H1 (cell line): Measurements from ENCODE around the gene ZNF3. TPM values are rescaled to one million over a fixed set of nuclear protein-coding genes. Genes with fewer than 3 reads are reported as not detected.

ENCODE experiments used
- CTCF ChIA-PET: fragments of 300-600 bp; sonication (Branson Sonifier 250); formaldehyde crosslinking; loops from one replicate; lab custom pipeline; 2021; ENCODE audit not compliant: partially characterized antibody; lab: Charles Lee
- POLR2A ChIA-PET: fragments of 300-600 bp; sonication (Branson Sonifier 250); formaldehyde crosslinking; loops from one replicate; lab custom pipeline; 2021; ENCODE audit warnings: inconsistent platforms; ENCODE audit not compliant: partially characterized antibody; lab: Charles Lee
- DNase-seq, 2 experiments: peaks; one replicate each; pipeline versions ENCODE4 v3.0.0 to v3.0.0-alpha.2; 2010 to 2022; ENCODE audit warnings: low spot score in 2 of 2, low read depth in 1 of 2, mixed read lengths in 1 of 2
- FAIRE-seq: peaks from 2 replicates; lab custom pipeline; 2011; peaks lifted over from hg19 to GRCh38; lab: Jason Lieb, UNC
- H2AFZ ChIP-seq: 2 replicates; pipeline ENCODE4 v1.8.1; 2012; ENCODE audit warnings: low read length, inconsistent platforms
- H2AK5ac ChIP-seq: 2 replicates; pipeline ENCODE4 v1.6.1; 2013; ENCODE audit warnings: low read depth, low read length
- H2BK120ac ChIP-seq: replicated peaks from 2 replicates; pipeline ENCODE3; 2013; ENCODE audit warnings: low read depth, low read length, inconsistent platforms
- H2BK12ac ChIP-seq: 2 replicates; pipeline ENCODE4 v1.6.1; 2013; ENCODE audit warnings: low read depth, low read length
- H2BK15ac ChIP-seq: 2 replicates; pipeline ENCODE4 v1.6.1; 2013; ENCODE audit warnings: low read length
- H2BK20ac ChIP-seq: 2 replicates; pipeline ENCODE4 v1.6.1; 2013; ENCODE audit warnings: low read length
- H2BK5ac ChIP-seq: 2 replicates; pipeline ENCODE4 v1.6.1; 2013; ENCODE audit warnings: low read depth, low read length
- H3K14ac ChIP-seq: 2 replicates; pipeline ENCODE4 v1.6.1; 2013; ENCODE audit warnings: inconsistent platforms; ENCODE audit not compliant: insufficient read length
- H3K18ac ChIP-seq: 2 replicates; pipeline ENCODE4 v1.6.1; 2013; ENCODE audit warnings: low read length; ENCODE audit errors: extremely low read depth
- H3K23ac ChIP-seq: 2 replicates; pipeline ENCODE4 v1.6.1; 2013; ENCODE audit warnings: inconsistent platforms; ENCODE audit not compliant: insufficient read length
- H3K23me2 ChIP-seq: 2 replicates; pipeline ENCODE4 v1.6.1; 2013; ENCODE audit warnings: low read depth, low read length
- H3K27ac ChIP-seq: 2 replicates; pipeline ENCODE4 v1.6.1; 2011; ENCODE audit warnings: low read depth, low read length, inconsistent platforms
- H3K27me3 ChIP-seq, 4 experiments: replicated peaks in 1 of 4; 1 replicate in 1 of 4; 2 replicates in 3 of 4; pipeline versions ENCODE4 v1.6.1 to v1.8.1; 2011 to 2013; ENCODE audit warnings: low read length in 3 of 4, mild to moderate bottlenecking in 3 of 4, inconsistent platforms in 2 of 4, mixed read lengths in 2 of 4, moderate library complexity in 1 of 4; ENCODE audit not compliant: control insufficient read depth in 3 of 4, insufficient read depth in 3 of 4; ENCODE audit errors: extremely low read depth in 1 of 4
- H3K36me3 ChIP-seq, 4 experiments: 2 replicates each; pipeline versions ENCODE4 v1.6.1 to v1.8.1; 2011 to 2013; ENCODE audit warnings: mild to moderate bottlenecking in 4 of 4, low read length in 3 of 4, moderate library complexity in 2 of 4, control low read depth in 1 of 4, inconsistent platforms in 1 of 4; ENCODE audit not compliant: insufficient read depth in 4 of 4, control insufficient read depth in 2 of 4
- H3K4ac ChIP-seq: replicated peaks from 2 replicates; pipeline ENCODE3; 2013; ENCODE audit warnings: low read length, low read depth, mixed read lengths, inconsistent platforms; ENCODE audit not compliant: insufficient read length
- H3K4me1 ChIP-seq, 4 experiments: replicated peaks in 1 of 4; 1 replicate in 1 of 4; 2 replicates in 3 of 4; pipeline versions ENCODE4 v1.6.1 to v1.8.1; 2011 to 2013; ENCODE audit warnings: low read length in 3 of 4, inconsistent platforms in 2 of 4, mixed read lengths in 1 of 4; ENCODE audit not compliant: insufficient read depth in 4 of 4, control insufficient read depth in 3 of 4
- H3K4me2 ChIP-seq, 2 experiments: 2 replicates each; pipeline versions ENCODE4 v1.6.1 to v1.8.1; 2011 to 2013; ENCODE audit warnings: low read depth in 2 of 2, low read length in 2 of 2, control low read depth in 1 of 2, inconsistent platforms in 1 of 2, mild to moderate bottlenecking in 1 of 2; ENCODE audit not compliant: insufficient read depth in 1 of 2
- H3K4me3 ChIP-seq, 4 experiments: fragments of 200-600, 300-600 bp in 1 of 4; sonication (generic), shearing (Covaris generic), sonication (Bioruptor Twin) in 1 of 4; 2 replicates each; pipeline versions ENCODE4 v1.5.1 to v1.8.1; 2011 to 2016; ENCODE audit warnings: low read length in 4 of 4, low read depth in 3 of 4, control low read depth in 2 of 4, inconsistent platforms in 2 of 4, mild to moderate bottlenecking in 2 of 4, mixed read lengths in 1 of 4, moderate library complexity in 1 of 4; ENCODE audit not compliant: insufficient read depth in 2 of 4; ENCODE audit errors: extremely low read depth in 1 of 4
- H3K56ac ChIP-seq: replicated peaks from 2 replicates; pipeline ENCODE3; 2013; ENCODE audit warnings: low read depth, mild to moderate bottlenecking, mixed read lengths, low read length, inconsistent platforms; ENCODE audit not compliant: insufficient read length
- H3K79me1 ChIP-seq: 2 replicates; pipeline ENCODE4 v1.6.1; 2013; ENCODE audit warnings: low read depth, low read length, control low read depth
- H3K79me2 ChIP-seq, 2 experiments: 2 replicates each; pipeline versions ENCODE4 v1.6.1 to v1.8.1; 2012 to 2013; ENCODE audit warnings: low read length in 2 of 2, mild to moderate bottlenecking in 2 of 2, inconsistent platforms in 1 of 2; ENCODE audit not compliant: insufficient read depth in 2 of 2, control insufficient read depth in 1 of 2
- H3K9ac ChIP-seq, 4 experiments: replicated peaks in 1 of 4; 1 replicate in 1 of 4; 2 replicates in 3 of 4; pipeline versions ENCODE4 v1.6.1 to v1.8.1; 2011 to 2013; ENCODE audit warnings: low read depth in 3 of 4, low read length in 3 of 4, control low read depth in 2 of 4, mild to moderate bottlenecking in 2 of 4, moderate library complexity in 2 of 4, inconsistent platforms in 1 of 4; ENCODE audit errors: extremely low read depth in 1 of 4
- H3K9me3 ChIP-seq, 2 experiments: 2 replicates each; pipeline versions ENCODE4 v1.6.1 to v1.8.1; 2012 to 2013; ENCODE audit warnings: mild to moderate bottlenecking in 2 of 2, moderate library complexity in 2 of 2, control low read depth in 1 of 2, inconsistent platforms in 1 of 2, low read depth in 1 of 2, low read length in 1 of 2, mixed read lengths in 1 of 2; ENCODE audit not compliant: insufficient read depth in 2 of 2
- H4K20me1 ChIP-seq, 2 experiments: replicated peaks in 1 of 2; 2 replicates each; pipeline versions ENCODE3 to v1.8.1; 2011 to 2013; ENCODE audit warnings: inconsistent platforms in 2 of 2, low read length in 2 of 2, mild to moderate bottlenecking in 1 of 2; ENCODE audit not compliant: insufficient read depth in 2 of 2, control insufficient read depth in 1 of 2
- H4K5ac ChIP-seq: 2 replicates; pipeline ENCODE4 v1.6.1; 2013; ENCODE audit warnings: low read length, low read depth, mixed read lengths, inconsistent platforms; ENCODE audit not compliant: insufficient read length
- H4K8ac ChIP-seq: 2 replicates; pipeline ENCODE4 v1.8.0; 2013; ENCODE audit warnings: mild to moderate bottlenecking, moderate library complexity, low read length, inconsistent platforms; ENCODE audit not compliant: insufficient read depth; ENCODE audit errors: extremely low read depth
- H4K91ac ChIP-seq: replicated peaks from 2 replicates; pipeline ENCODE3; 2013; ENCODE audit warnings: low read length, mixed read lengths, inconsistent platforms; ENCODE audit not compliant: insufficient read length
- ATF2 ChIP-seq: IDR thresholded peaks from 2 replicates; pipeline ENCODE4 v1.6.1; 2012; ENCODE audit warnings: low read length, inconsistent platforms
- CEBPB ChIP-seq: IDR thresholded peaks from 2 replicates; pipeline ENCODE4 v1.6.1; 2012; ENCODE audit warnings: low read depth, low read length
- CTCF ChIP-seq, 3 experiments: IDR thresholded peaks; 1 replicate in 2 of 3; 2 replicates in 1 of 3; pipeline versions ENCODE4 v1.5.1 to v1.6.1; 2011; ENCODE audit warnings: low read length in 3 of 3, mild to moderate bottlenecking in 3 of 3, inconsistent platforms in 2 of 3, low read depth in 1 of 3, moderate library complexity in 1 of 3; ENCODE audit not compliant: insufficient read depth in 1 of 3; ENCODE audit errors: control extremely low read depth in 1 of 3
- MAFK ChIP-seq: IDR thresholded peaks from 2 replicates; pipeline ENCODE4 v1.6.1; 2012; ENCODE audit warnings: low read depth, mild to moderate bottlenecking, improper control_type of control experiment, low read length
- RAD21 ChIP-seq, 2 experiments: IDR thresholded peaks in 1 of 2; conservative IDR thresholded peaks in 1 of 2; 2 replicates each; pipeline ENCODE4 v1.6.1; 2011; ENCODE audit warnings: low read depth in 2 of 2, low read length in 2 of 2, improper control_type of control experiment in 1 of 2, inconsistent platforms in 1 of 2, mild to moderate bottlenecking in 1 of 2, moderate library complexity in 1 of 2
- RBBP5 ChIP-seq: IDR thresholded peaks from 2 replicates; pipeline ENCODE4 v1.7.1; 2012; ENCODE audit warnings: low read depth, mild to moderate bottlenecking, inconsistent platforms, low read length, moderate library complexity, borderline replicate concordance
- TAF7 ChIP-seq: optimal IDR thresholded peaks from 2 replicates; pipeline ENCODE3; 2011; ENCODE audit warnings: low read depth, mild to moderate bottlenecking, inconsistent platforms, low read length, moderate library complexity, borderline replicate concordance
- TCF12 ChIP-seq: IDR thresholded peaks from 2 replicates; pipeline ENCODE4 v1.6.1; 2011; ENCODE audit warnings: low read depth, mild to moderate bottlenecking, low read length
- WGBS, 2 experiments: shearing (Covaris generic) in 1 of 2; methylation state at CpG; one replicate each; pipeline versions ENCODE4 v1.1.6 to v1.1.7; 2013 to 2015; ENCODE audit warnings: low lambda C conversion rate in 2 of 2, mixed read lengths in 2 of 2, inconsistent platforms in 1 of 2, low coverage in 1 of 2, missing lambda C conversion rate in 1 of 2; ENCODE audit not compliant: insufficient replicate concordance in 2 of 2, insufficient coverage in 1 of 2, insufficient read length in 1 of 2; ENCODE audit errors: extremely low coverage in 1 of 2, missing lambda C conversion rate in 1 of 2; 5-methylcytosine and 5-hydroxymethylcytosine counted together
- polyA plus RNA-seq, 7 experiments: library from polyadenylated mRNA; depleted of rRNA in 3 of 7; stranded (reverse) in 5 of 7; unstranded in 2 of 7; fragments of >200 nt in 5 of 7; fragments of 200-250 nt in 2 of 7; gene quantifications; 1 replicate in 5 of 7; 2 replicates in 1 of 7; 4 replicates in 1 of 7; pipeline versions ENCODE4 v1.2.1 to v1.2.3, GENCODE V29; 2011 to 2013; ENCODE audit warnings: missing spikeins in 2 of 7, mixed read lengths in 2 of 7
- total RNA-seq: library from RNA; stranded (reverse); fragmentation: NEBNext Ultra II Directional; extraction: Animal tissue kit (Norgen Biotek cat#: 25700); gene quantifications from 2 replicates; pipeline ENCODE4 v1.2.1, GENCODE V29; 2021

ZNF3 gene
- total and polyA plus RNA-seq, 2 of the 8 experiments (the other 6 are each of a cell fraction or from before 2014, with no cell fraction given) = 26.9 to 49.1 TPM

GRCh38 chr7:100053215-100053614, 28.3 kb downstream of the ZNF3 start:
- Histone ChIP-seq H3K14ac (no peak overlapping the region), H3K9ac (no peak overlapping the region), H3K23ac (no peak overlapping the region), H3K9me3 (no peaks in the 10 kb centered on the region), H2AFZ (no peak overlapping the region), H2BK15ac (no peak overlapping the region), H2AK5ac (no peak overlapping the region), H4K5ac (no peak overlapping the region), H3K4me3 (no peak overlapping the region), H3K4me1 (peaks cover 0 to 3% (median 0%) of the 10 kb centered on the region in 4 experiments; a peak in 3 of 7 replicates), H4K91ac (no peak overlapping the region), H3K36me3 (peaks cover 4 to 25% (median 13%) of the 10 kb centered on the region in 4 experiments; a peak in 7 of 8 replicates), H4K8ac (no peak overlapping the region), H3K23me2 (peaks cover 6% of the 10 kb centered on the region; the same call in 1 of the 2 replicates), H2BK5ac (no peak overlapping the region), H3K18ac (no peak overlapping the region), H3K79me1 (peaks cover 7% of the 10 kb centered on the region; the same call in 1 of the 2 replicates), H2BK12ac (no peak overlapping the region), H3K4me2 (no peak overlapping the region), H2BK20ac (no peak overlapping the region), H3K56ac (no peak overlapping the region), H3K79me2 (peaks cover 0 to 36% of the 10 kb centered on the region in 2 experiments; a peak in 3 of 4 replicates), H4K20me1 (peaks cover 0 to 2% of the 10 kb centered on the region in 2 experiments), H3K27ac (no peak overlapping the region), H2BK120ac (no peak overlapping the region), H3K4ac (no peak overlapping the region), H3K27me3 (peaks cover 0 to 1% (median 0%) of the 10 kb centered on the region in 4 experiments; a peak in 1 of 7 replicates)
- WGBS, 2 experiments = 96% methylated on average over 3 of the region's 3 CpGs; no CpG with 5 or more reads in 1 of the 2 experiments
- DNase-seq (no peak), FAIRE-seq (no peak)
- POLR2A ChIA-PET = interaction anchor here (0.6 to 18.6 kb wide), 6 partner anchors 12 to 59 kb away, joined by 3 to 294 read pairs (median 6); partner anchors contain the start of gene ZNF3
- CTCF ChIA-PET = interaction anchor here (0.6 to 2.3 kb wide), 11 partner anchors 11 to 176 kb away, joined by 3 to 15 read pairs (median 4); partner anchors contain the start of gene OR2AE1
- TF ChIP-seq ATF2 (no peak), TAF7 (no peak), RAD21 (IDR thresholded peaks at IDR 0.05 in 1 of 2, conservative IDR thresholded peaks at IDR 0.05 in 1 of 2; ENCODE audit: low read depth in 2 of 2, low read length in 2 of 2) (peak; percentile 61 to 65), CTCF (IDR thresholded peaks at IDR 0.05; ENCODE audit: control extremely low read depth in 1 of 3, insufficient read depth in 1 of 3, low read depth in 1 of 3, low read length in 3 of 3) (peak in 2 of 3 experiments; percentile 23 to 42; a peak in 2 of 4 replicates), MAFK (no peak), CEBPB (no peak), RBBP5 (no peak), TCF12 (no peak)
